ENCODE data around the gene CCDC149. TPM values are rescaled to one million over a fixed set of nuclear protein-coding genes. Genes with fewer than 3 reads are reported as not detected.
A peak's percentile ranks its signal among the peaks of the same experiment; 100 is the strongest.
"Not testable (repeated sequence)": the region's sequence is repeated elsewhere in the genome, so short reads cannot be mapped to it uniquely, and the experiment has no call there.

Gene CCDC149
- total RNA-seq, 1 donor from 2014 or later, result 5.2 TPM

DNA sequence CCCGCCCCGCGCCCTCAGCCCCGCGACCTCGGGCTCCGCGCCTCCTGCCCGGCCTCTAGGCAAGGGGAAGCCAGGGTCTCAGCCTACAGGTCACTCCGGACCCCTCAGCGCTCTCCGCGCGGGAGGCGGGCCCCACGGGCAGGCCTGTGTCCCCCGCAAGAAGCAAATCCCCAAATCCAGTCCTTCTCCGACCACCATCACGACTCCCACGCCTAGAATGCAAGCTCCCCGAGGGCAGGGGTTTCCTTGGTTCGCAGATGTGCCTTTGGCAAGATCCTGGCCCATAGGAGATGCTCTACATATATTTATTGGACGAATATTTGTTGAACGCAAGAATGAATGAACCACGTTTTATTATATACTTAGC lies 260 bp upstream of the CCDC149 start:
- Mint-ChIP-seq H3K36me3 (ENCODE audit: unreplicated experiment) (peaks cover 12% of the 10 kb centered on the region), H3K9me3 (ENCODE audit: unreplicated experiment) (peaks cover 8% of the 10 kb centered on the region), H3K27me3 (ENCODE audit: unreplicated experiment) (peaks cover 5% of the 10 kb centered on the region), H3K27ac (ENCODE audit: unreplicated experiment) (peak overlapping the region; percentile 72), H3K4me1 (ENCODE audit: low read depth, unreplicated experiment) (no peaks in the 10 kb centered on the region), H3K4me3 (ENCODE audit: unreplicated experiment) (peak overlapping the region; percentile 87)
- no peak for DNase-seq
- TF ChIP-seq, protein P1, sequence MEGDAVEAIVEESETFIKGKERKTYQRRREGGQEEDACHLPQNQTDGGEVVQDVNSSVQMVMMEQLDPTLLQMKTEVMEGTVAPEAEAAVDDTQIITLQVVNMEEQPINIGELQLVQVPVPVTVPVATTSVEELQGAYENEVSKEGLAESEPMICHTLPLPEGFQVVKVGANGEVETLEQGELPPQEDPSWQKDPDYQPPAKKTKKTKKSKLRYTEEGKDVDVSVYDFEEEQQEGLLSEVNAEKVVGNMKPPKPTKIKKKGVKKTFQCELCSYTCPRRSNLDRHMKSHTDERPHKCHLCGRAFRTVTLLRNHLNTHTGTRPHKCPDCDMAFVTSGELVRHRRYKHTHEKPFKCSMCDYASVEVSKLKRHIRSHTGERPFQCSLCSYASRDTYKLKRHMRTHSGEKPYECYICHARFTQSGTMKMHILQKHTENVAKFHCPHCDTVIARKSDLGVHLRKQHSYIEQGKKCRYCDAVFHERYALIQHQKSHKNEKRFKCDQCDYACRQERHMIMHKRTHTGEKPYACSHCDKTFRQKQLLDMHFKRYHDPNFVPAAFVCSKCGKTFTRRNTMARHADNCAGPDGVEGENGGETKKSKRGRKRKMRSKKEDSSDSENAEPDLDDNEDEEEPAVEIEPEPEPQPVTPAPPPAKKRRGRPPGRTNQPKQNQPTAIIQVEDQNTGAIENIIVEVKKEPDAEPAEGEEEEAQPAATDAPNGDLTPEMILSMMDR (IDR thresholded peaks at IDR 0.05; ENCODE audit: partially characterized antibody, unreplicated experiment), result no peak

DNA sequence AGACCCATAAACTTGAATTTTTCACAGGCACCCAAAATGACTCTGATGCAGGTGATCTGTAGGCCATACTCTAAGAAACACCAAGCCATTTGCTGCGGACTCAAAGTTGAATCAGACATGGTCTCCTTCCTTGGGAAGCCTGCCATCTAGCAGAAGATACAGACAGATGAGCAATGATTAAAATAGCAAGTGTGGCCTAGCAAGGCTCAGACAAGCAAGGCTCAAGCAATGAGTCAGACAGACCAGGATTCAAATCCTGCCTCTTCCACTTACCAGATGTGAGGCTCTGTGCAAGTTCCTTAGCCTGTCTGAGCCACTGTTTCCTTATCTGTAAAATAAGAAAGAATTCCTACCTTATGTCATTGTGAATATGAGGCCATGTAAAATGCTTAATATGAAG lies 2.3 kb downstream of the CCDC149 start:
- H3K27me3 Mint-ChIP-seq (ENCODE audit: unreplicated experiment), result peaks cover 5% of the 10 kb centered on the region
- H3K36me3 Mint-ChIP-seq (ENCODE audit: unreplicated experiment), result peaks cover 17% of the 10 kb centered on the region
- no peak overlapping the region for H3K4me3 Mint-ChIP-seq (ENCODE audit: unreplicated experiment)

DNA sequence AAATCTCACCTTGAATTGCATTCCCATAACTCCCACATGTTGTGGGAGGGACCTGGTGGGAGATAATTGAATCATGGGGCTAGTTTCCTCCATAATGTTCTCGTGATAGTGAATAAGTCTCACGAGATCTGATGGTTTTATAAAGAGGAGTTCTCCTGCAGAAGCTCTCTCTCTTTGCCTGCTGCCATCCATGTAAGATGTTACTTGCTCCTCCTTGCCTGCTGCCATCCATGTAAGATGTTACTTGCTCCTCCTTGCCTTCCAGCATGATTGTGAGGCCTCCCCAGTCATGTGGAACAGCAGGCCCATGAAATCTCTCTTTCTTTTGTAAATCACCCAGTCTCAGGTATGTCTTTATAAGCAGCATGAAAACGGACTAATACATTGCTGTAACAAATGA lies 3.2 kb downstream of the CCDC149 start:
- H3K27ac Mint-ChIP-seq (ENCODE audit: unreplicated experiment); H3K9me3 Mint-ChIP-seq (ENCODE audit: unreplicated experiment); H3K4me1 Mint-ChIP-seq (ENCODE audit: low read depth, unreplicated experiment); H3K4me3 Mint-ChIP-seq (ENCODE audit: unreplicated experiment); DNase-seq; H3K27me3 Mint-ChIP-seq (ENCODE audit: unreplicated experiment): not testable (repeated sequence)
- H3K36me3 Mint-ChIP-seq (ENCODE audit: unreplicated experiment), result peaks cover 17% of the 10 kb centered on the region

More for the DNA sequence above, 2.3 kb downstream of the CCDC149 start:
- Mint-ChIP-seq H3K27ac (ENCODE audit: unreplicated experiment) (no peak overlapping the region), H3K4me1 (ENCODE audit: low read depth, unreplicated experiment) (no peaks in the 10 kb centered on the region), H3K9me3 (ENCODE audit: unreplicated experiment) (peaks cover 8% of the 10 kb centered on the region)
- TF ChIP-seq, protein P1 (IDR thresholded peaks at IDR 0.05; ENCODE audit: partially characterized antibody, unreplicated experiment), result no peak
- DNase-seq, result no peak

DNA sequence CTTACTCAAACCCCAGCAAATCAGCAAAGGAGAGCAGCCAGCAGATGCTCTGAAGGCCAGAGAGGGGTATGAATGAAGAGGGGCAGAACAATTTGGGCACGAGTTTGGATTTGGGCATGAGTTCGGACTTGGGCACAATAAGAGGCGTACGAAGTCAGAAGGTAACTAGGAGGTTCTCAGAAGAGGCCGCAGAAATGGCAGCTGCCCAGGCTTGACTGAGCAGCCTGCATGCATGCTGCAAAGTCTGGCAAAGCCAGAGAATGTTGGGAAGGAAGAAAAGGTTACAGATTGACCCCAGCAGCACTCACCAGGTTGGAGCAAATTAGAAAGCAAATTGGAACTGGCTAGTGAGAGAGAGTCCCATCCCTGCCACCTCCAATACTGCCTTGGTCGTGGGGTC lies 15.2 kb downstream of the CCDC149 start:
- no peak for DNase-seq
- Mint-ChIP-seq H3K27me3 (ENCODE audit: unreplicated experiment) (no peaks in the 10 kb centered on the region), H3K4me3 (ENCODE audit: unreplicated experiment) (no peak overlapping the region), H3K9me3 (ENCODE audit: unreplicated experiment) (no peaks in the 10 kb centered on the region), H3K36me3 (ENCODE audit: unreplicated experiment) (no peaks in the 10 kb centered on the region), H3K4me1 (ENCODE audit: low read depth, unreplicated experiment) (no peaks in the 10 kb centered on the region), H3K27ac (ENCODE audit: unreplicated experiment) (no peak overlapping the region)
- TF ChIP-seq, protein P1 (IDR thresholded peaks at IDR 0.05; ENCODE audit: partially characterized antibody, unreplicated experiment), result no peak

DNA sequence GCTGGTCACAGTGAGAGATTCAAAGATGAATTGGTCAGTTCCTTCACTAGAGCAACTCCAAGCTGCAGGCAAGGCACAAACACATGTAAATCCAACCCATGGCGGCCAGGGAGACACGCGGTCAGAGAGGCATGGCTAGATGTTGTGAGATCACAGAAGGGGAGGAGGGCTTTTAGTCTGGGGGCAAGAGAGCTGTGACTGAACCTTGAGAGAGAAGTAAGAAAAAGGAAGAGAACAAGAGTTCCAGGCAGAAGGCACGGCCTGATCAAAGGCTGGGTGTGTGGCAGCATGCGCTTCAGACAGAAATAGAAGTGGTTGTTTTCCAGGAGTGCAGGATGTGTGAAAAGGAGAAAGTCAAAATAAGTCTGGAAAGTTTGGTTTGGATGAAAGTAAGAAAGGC lies 15.9 kb downstream of the CCDC149 start:
- Mint-ChIP-seq H3K27ac (ENCODE audit: unreplicated experiment) (no peak overlapping the region), H3K4me3 (ENCODE audit: unreplicated experiment) (no peak overlapping the region), H3K9me3 (ENCODE audit: unreplicated experiment) (no peaks in the 10 kb centered on the region), H3K36me3 (ENCODE audit: unreplicated experiment) (no peaks in the 10 kb centered on the region), H3K4me1 (ENCODE audit: low read depth, unreplicated experiment) (no peaks in the 10 kb centered on the region), H3K27me3 (ENCODE audit: unreplicated experiment) (no peaks in the 10 kb centered on the region)
- TF ChIP-seq, protein P1 (IDR thresholded peaks at IDR 0.05; ENCODE audit: partially characterized antibody, unreplicated experiment), result no peak
- DNase-seq, result no peak

DNA sequence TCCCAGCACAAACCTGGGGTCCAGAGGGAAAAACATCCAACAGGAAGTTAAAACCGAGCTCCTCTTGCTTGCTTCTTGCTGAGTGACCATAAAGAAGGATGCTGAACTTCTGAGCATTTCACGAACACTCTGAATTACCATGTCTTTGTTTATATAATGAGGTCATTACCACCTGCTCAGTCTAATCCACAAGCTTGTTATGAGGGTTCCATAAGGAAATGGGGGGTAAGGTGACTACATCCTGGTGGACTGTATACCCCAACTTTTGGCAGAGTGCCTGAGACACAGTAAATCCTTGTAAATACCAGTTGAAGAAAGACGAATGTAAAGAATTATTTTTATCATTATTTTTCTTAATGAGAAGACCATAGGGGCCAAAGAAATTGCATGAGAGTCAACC lies 16.8 kb downstream of the CCDC149 start:
- no peaks in the 10 kb centered on the region for H3K27me3 Mint-ChIP-seq (ENCODE audit: unreplicated experiment)
- H3K36me3 Mint-ChIP-seq (ENCODE audit: unreplicated experiment), result no peaks in the 10 kb centered on the region
- no peaks in the 10 kb centered on the region for H3K4me1 Mint-ChIP-seq (ENCODE audit: low read depth, unreplicated experiment)
- H3K4me3 Mint-ChIP-seq (ENCODE audit: unreplicated experiment), result no peak overlapping the region
- no peak for DNase-seq
- H3K27ac Mint-ChIP-seq (ENCODE audit: unreplicated experiment), result no peak overlapping the region
- TF ChIP-seq, protein P1 (IDR thresholded peaks at IDR 0.05; ENCODE audit: partially characterized antibody, unreplicated experiment), result no peak
- no peaks in the 10 kb centered on the region for H3K9me3 Mint-ChIP-seq (ENCODE audit: unreplicated experiment)

All from glutamatergic neuron (in vitro differentiated cells).